Suprapubic skin (tissue), 4 donors: ENCODE data around the gene BTG4.

Experiments used
- EP300 ChIP-seq: sonication (generic); formaldehyde crosslinking; IDR thresholded peaks from one replicate; pipeline ENCODE4 v1.6.1; 2017; ENCODE audit warnings: antibody characterized with exemption
- POLR2A ChIP-seq, 2 donors: fragments of 450-650 bp; IDR thresholded peaks; one replicate each; pipeline ENCODE4 v1.6.1; 2017; ENCODE audit warnings: antibody characterized with exemption in 2 of 2, mild to moderate bottlenecking in 2 of 2, moderate library complexity in 2 of 2
- POLR2AphosphoS5 ChIP-seq, 3 donors: sonication (generic); formaldehyde crosslinking; IDR thresholded peaks; one replicate each; pipeline ENCODE4 v1.6.1; 2017; ENCODE audit warnings: antibody characterized with exemption in 3 of 3
- TF ChIP-seq, protein P1 (sequence below), 2 donors: fragments of 200-600 bp in 1 of 2; fragments of 450-650 bp in 1 of 2; sonication (generic) in 1 of 2; IDR thresholded peaks; one replicate each; pipeline ENCODE4 v1.5.1; 2016 to 2019; ENCODE audit warnings: antibody characterized with exemption in 2 of 2, mild to moderate bottlenecking in 1 of 2, moderate library complexity in 1 of 2

DNA sequence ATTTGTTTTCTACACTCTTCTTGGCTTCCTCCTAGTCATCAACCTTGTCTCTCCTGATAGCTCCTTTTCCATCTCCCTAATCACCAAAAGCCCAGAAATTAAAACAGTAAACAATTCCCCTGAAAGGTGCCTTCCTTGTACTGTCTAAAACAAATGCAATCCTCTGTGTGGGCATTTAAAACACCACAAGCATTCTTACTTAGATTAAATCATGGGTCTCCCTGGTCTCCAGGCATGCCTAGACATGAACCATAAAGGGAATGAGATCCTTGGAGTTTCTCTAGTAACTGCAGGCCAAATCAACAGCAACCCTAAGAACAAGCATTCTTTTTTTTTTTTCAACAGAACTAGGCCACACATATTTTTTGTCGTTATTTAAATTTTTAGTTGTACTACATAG is 1.9 kb downstream of the BTG4 start:
- TF ChIP-seq, protein P1, sequence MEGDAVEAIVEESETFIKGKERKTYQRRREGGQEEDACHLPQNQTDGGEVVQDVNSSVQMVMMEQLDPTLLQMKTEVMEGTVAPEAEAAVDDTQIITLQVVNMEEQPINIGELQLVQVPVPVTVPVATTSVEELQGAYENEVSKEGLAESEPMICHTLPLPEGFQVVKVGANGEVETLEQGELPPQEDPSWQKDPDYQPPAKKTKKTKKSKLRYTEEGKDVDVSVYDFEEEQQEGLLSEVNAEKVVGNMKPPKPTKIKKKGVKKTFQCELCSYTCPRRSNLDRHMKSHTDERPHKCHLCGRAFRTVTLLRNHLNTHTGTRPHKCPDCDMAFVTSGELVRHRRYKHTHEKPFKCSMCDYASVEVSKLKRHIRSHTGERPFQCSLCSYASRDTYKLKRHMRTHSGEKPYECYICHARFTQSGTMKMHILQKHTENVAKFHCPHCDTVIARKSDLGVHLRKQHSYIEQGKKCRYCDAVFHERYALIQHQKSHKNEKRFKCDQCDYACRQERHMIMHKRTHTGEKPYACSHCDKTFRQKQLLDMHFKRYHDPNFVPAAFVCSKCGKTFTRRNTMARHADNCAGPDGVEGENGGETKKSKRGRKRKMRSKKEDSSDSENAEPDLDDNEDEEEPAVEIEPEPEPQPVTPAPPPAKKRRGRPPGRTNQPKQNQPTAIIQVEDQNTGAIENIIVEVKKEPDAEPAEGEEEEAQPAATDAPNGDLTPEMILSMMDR (IDR thresholded peaks at IDR 0.05) = no peak
- no peak for TF ChIP-seq POLR2AphosphoS5 (IDR thresholded peaks at IDR 0.05)
- no peak for TF ChIP-seq POLR2A (IDR thresholded peaks at IDR 0.05)
- TF ChIP-seq EP300 = no peak
